Epidermal melanocyte (primary cell): ENCODE results near the gene RNF213.

Source experiments
- DNase-seq: peaks from one replicate; pipeline ENCODE4 v3.0.0; 2011; ENCODE audit warnings: low spot score; ENCODE audit not compliant: insufficient read length

The RNF213 gene

DNA sequence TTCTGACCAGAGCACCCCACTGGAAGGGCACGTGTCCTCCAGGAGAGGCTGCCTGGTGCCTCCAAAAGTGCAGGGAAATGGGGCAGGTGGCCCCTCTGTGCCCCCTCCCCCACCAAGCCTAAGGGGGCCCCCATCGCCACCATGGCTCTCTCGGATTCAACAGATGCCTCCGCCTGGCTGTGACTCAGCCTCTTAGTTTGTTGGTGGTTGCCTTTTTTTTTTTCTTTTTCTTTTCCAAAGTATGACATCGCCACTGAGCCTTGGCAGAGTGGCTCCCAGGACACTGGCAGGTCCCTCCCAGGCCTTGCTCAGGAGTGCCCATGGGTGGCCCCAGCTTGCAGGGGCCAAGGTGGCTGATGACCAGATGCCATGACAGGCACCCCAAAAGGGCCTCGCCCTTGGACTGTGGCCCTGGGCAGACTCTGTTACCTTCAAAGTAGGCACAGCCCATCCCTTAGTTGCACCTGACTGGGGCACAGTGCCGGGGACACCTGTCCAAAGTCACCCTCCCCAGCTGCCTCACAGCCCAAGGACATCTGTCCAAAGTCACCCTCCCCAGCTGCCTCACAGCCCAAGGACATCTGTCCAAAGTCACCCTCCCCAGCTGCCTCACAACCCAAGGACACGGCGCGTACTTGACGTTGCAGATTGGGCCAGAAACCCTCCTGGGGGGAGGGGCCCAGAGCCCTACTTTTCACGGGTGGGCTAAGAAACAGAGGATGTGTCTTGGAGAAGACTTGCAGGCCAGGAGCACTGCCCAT, 186.2 kb downstream of the RNF213 start:
- no peak for DNase-seq

DNA sequence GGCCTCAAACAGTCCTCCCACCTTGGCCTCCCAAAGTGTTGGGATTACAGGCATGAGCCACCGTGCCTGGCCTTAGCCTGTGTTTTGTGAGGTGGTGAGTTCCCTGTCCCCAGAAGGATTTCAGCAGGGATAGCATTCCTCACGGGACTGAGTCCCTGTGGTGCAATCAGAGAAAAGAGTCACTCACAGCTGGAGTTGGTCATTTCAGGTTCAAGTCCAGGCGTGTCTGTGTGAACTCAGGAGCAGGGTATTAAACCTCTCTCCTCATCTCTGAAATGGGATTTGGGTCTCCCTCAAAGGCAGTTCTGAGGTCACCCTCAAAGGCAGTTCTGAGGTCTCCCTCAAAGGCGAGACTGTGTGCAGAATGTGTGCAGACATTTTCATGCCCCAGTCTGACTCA, 187.1 kb downstream of the RNF213 start:
- no peak for DNase-seq
